Uterus (tissue), 4 donors: ENCODE data around the gene SRSF10. TPM values are rescaled to one million over a fixed set of nuclear protein-coding genes. Genes with fewer than 3 reads are reported as not detected.
A peak's percentile ranks its signal among the peaks of the same experiment; 100 is the strongest.

Experiments used
- DNase-seq, 2 donors: peaks; one replicate each; pipeline ENCODE4 v3.0.0-alpha.2; 2019 to 2020
- H3K27ac ChIP-seq, 2 donors: fragments of 200-600 bp; sonication (generic); 1 replicate in 1 of 2; 2 replicates in 1 of 2; pipeline ENCODE4 v1.5.1; 2016 to 2018
- H3K27me3 ChIP-seq, 2 donors: fragments of 200-600 bp; sonication (generic); one replicate each; pipeline ENCODE4 v1.5.1; 2018 to 2019; ENCODE audit warnings: control low read depth in 1 of 2
- H3K36me3 ChIP-seq, 2 donors: fragments of 200-600 bp; sonication (generic); one replicate each; pipeline ENCODE4 v1.5.1; 2019; ENCODE audit warnings: control low read depth in 1 of 2
- H3K4me1 ChIP-seq, 2 donors: fragments of 200-600 bp; sonication (generic); one replicate each; pipeline ENCODE4 v1.5.1; 2018 to 2019; ENCODE audit warnings: control low read depth in 1 of 2
- H3K4me3 ChIP-seq, 2 donors: fragments of 200-600 bp; sonication (generic); 1 replicate in 1 of 2; 2 replicates in 1 of 2; pipeline ENCODE4 v1.5.1; 2018 to 2019; ENCODE audit warnings: mild to moderate bottlenecking in 1 of 2
- H3K9me3 ChIP-seq, 2 donors: fragments of 200-600 bp; sonication (generic); one replicate each; pipeline ENCODE4 v1.5.1; 2019; ENCODE audit warnings: control low read depth in 1 of 2
- CTCF ChIP-seq, 4 experiments: fragments of 200-600 bp in 2 of 4; fragments of 450-650 bp in 2 of 4; sonication (generic) in 2 of 4; IDR thresholded peaks; one replicate each; pipeline ENCODE4 v1.5.1; 2016 to 2019; ENCODE audit warnings: antibody characterized with exemption in 4 of 4, mild to moderate bottlenecking in 2 of 4, moderate library complexity in 1 of 4
- POLR2A ChIP-seq, 2 donors: fragments of 450-650 bp; IDR thresholded peaks; one replicate each; pipeline ENCODE4 v1.6.1; 2016; ENCODE audit warnings: antibody characterized with exemption in 2 of 2, mild to moderate bottlenecking in 1 of 2, moderate library complexity in 1 of 2
- intact Hi-C: fragments of 100-400 bp; cut with DNase I; formaldehyde crosslinking; loops from one replicate; pipeline ENCODE4 v1.15.1; 2023; ENCODE audit warnings: low total_unique reads
- total RNA-seq, 4 donors: library from RNA; depleted of rRNA in 3 of 4; stranded (reverse); fragments of >200 nt in 3 of 4; gene quantifications; one replicate each; pipeline versions ENCODE4 v1.1.0 to v1.2.4, GENCODE V29; 2014 to 2023
- donor health status: DM: yes; HTN: yes; CAD: no.

Gene SRSF10
- 100 to 1,000 TPM; 105 to 198 (median 162) TPM for total RNA-seq

- Histone ChIP-seq H3K27ac (peak within 1 kb of the TSS; percentile 95 to 97), H3K36me3 (no peaks in the 10 kb centered on the region), H3K4me3 (peak within 1 kb of the TSS; percentile 72 to 75), H3K4me1 (peaks cover 9 to 13% of the 10 kb centered on the region in 2 donors), H3K27me3 (no peaks in the 10 kb centered on the region), H3K9me3 (no peaks in the 10 kb centered on the region)
- peak; percentile 61 to 68 (median 66) for TF ChIP-seq CTCF (IDR thresholded peaks at IDR 0.05)
- peak; percentile 97 to 100 for TF ChIP-seq POLR2A (IDR thresholded peaks at IDR 0.05)
- peak; percentile 98 for DNase-seq
- intact Hi-C loops: no loop called here
Measured at GRCh38 chr1:23979881-23980727, at the start of gene SRSF10. Gene SRSF10 (minus strand): TSS chr1:23980327. CDS start chr1:23980255, 72 bp downstream.

- H3K4me3 ChIP-seq: no peak overlapping the region
- TF ChIP-seq POLR2A (IDR thresholded peaks at IDR 0.05) (no peak), CTCF (IDR thresholded peaks at IDR 0.05) (peak; percentile 61 to 77 (median 70))
- no peaks in the 10 kb centered on the region for H3K36me3 ChIP-seq
- no peak for DNase-seq
- H3K9me3 ChIP-seq: no peaks in the 10 kb centered on the region
- no peak overlapping the region for H3K27ac ChIP-seq
- intact Hi-C loops: loop anchor here (10.0 kb wide), 1 partner anchor 73 kb away; the partner anchor contains the start of gene PNRC2
- H3K27me3 ChIP-seq: no peaks in the 10 kb centered on the region
- H3K4me1 ChIP-seq: peaks cover 0 to 5% of the 10 kb centered on the region in 2 donors
Measured at GRCh38 chr1:24027838-24028468, 47.8 kb upstream of the SRSF10 start.

- intact Hi-C loops: loop anchor here (10.0 kb wide), 1 partner anchor 68 kb away; the partner anchor contains the start of gene PNRC2
- no peaks in the 10 kb centered on the region for H3K27me3 ChIP-seq
- H3K27ac ChIP-seq: peak overlapping the region; percentile 92 to 98
- DNase-seq: peak; percentile 48 to 61
- no peaks in the 10 kb centered on the region for H3K36me3 ChIP-seq
- no peak overlapping the region for H3K4me3 ChIP-seq
- H3K4me1 ChIP-seq: peaks cover 0 to 26% of the 10 kb centered on the region in 2 donors
- no peaks in the 10 kb centered on the region for H3K9me3 ChIP-seq
- TF ChIP-seq POLR2A (IDR thresholded peaks at IDR 0.05) (no peak), CTCF (IDR thresholded peaks at IDR 0.05) (no peak)
Measured at GRCh38 chr1:24022581-24023361, 42.6 kb upstream of the SRSF10 start.

GRCh38 chr1:24021403-24022266, 41.5 kb upstream of the SRSF10 start:
- TF ChIP-seq POLR2A (IDR thresholded peaks at IDR 0.05): no peak
- no peak for TF ChIP-seq CTCF (IDR thresholded peaks at IDR 0.05)
- no peaks in the 10 kb centered on the region for H3K36me3 ChIP-seq
- no peak overlapping the region for H3K4me3 ChIP-seq
- intact Hi-C loops: loop anchor here (10.0 kb wide), 1 partner anchor 67 kb away; the partner anchor contains the start of gene PNRC2
- H3K9me3 ChIP-seq: no peaks in the 10 kb centered on the region
- H3K27me3 ChIP-seq: no peaks in the 10 kb centered on the region
- DNase-seq: no peak
- peak overlapping the region; percentile 92 to 98 for H3K27ac ChIP-seq
- H3K4me1 ChIP-seq: peaks cover 3 to 33% of the 10 kb centered on the region in 2 donors
